Measurements from ENCODE around the gene LYL1. TPM values are rescaled to one million over a fixed set of nuclear protein-coding genes. Genes with fewer than 3 reads are reported as not detected.

Gene LYL1
- total and polyA plus RNA-seq, 2 of the 13 experiments (the other 11 are each of a cell fraction or from before 2014, with no cell fraction given): 0.75 to 0.92 TPM

GRCh38 chr19:13060964-13061927, 41.4 kb downstream of the LYL1 start (continued):
- no peak for TF ChIP-seq RERE (CRISPR knock-in tag; IDR thresholded peaks at IDR 0.05; ENCODE audit: low read depth)
- TF ChIP-seq ARNT (IDR thresholded peaks at IDR 0.05): no peak
- no peak for TF ChIP-seq ETS1 (CRISPR knock-in tag; IDR thresholded peaks at IDR 0.05)
- no peak for TF ChIP-seq FOXA1 (IDR thresholded peaks at IDR 0.05)
- TF ChIP-seq FOXA1 (CRISPR knock-in tag; IDR thresholded peaks at IDR 0.05): no peak
- no peak for TF ChIP-seq TEF (CRISPR knock-in tag; IDR thresholded peaks at IDR 0.05)
- TF ChIP-seq MBD4 (IDR thresholded peaks at IDR 0.05; ENCODE audit: borderline replicate concordance, low read length): no peak
- no peak for TF ChIP-seq GLI4 (CRISPR knock-in tag; IDR thresholded peaks at IDR 0.05; ENCODE audit: borderline replicate concordance)
- TF ChIP-seq HIVEP1 (CRISPR knock-in tag; IDR thresholded peaks at IDR 0.05): no peak
- peak; percentile 83; the same call in 1 of the 2 replicates for TF ChIP-seq RFXAP (CRISPR knock-in tag; IDR thresholded peaks at IDR 0.05; ENCODE audit: borderline replicate concordance)
- TF ChIP-seq RARA (CRISPR knock-in tag; IDR thresholded peaks at IDR 0.05): peak; percentile 57
- no peak for TF ChIP-seq ELF4 (CRISPR knock-in tag; IDR thresholded peaks at IDR 0.05; ENCODE audit: borderline replicate concordance)
- TF ChIP-seq ATF5 (CRISPR knock-in tag; IDR thresholded peaks at IDR 0.05; ENCODE audit: low read depth): no peak
- TF ChIP-seq BORCS8-MEF2B (CRISPR knock-in tag; IDR thresholded peaks at IDR 0.05): no peak
- TF ChIP-seq TOPORS (CRISPR knock-in tag; IDR thresholded peaks at IDR 0.05): no peak
- TF ChIP-seq ZNF777 (CRISPR knock-in tag; IDR thresholded peaks at IDR 0.05): peak; percentile 62
- 0 out of 2 replicates have a peak, but pooled peaks have one; percentile 34 for TF ChIP-seq ZNF792 (CRISPR knock-in tag; IDR thresholded peaks at IDR 0.05)
- TF ChIP-seq ZNF124 (CRISPR knock-in tag; IDR thresholded peaks at IDR 0.05): peak; percentile 78; the same call in 1 of the 2 replicates
- TF ChIP-seq DNMT1 (CRISPR knock-in tag; IDR thresholded peaks at IDR 0.05): no peak
